K562 (cell line): ENCODE measurements around the gene SGIP1. TPM values are rescaled to one million over a fixed set of nuclear protein-coding genes. Genes with fewer than 3 reads are reported as not detected.

Experiments used
- ATAC-seq: fragments of 200-7000 bp; cut with Tn5 transposase; 3 replicates; pipeline ENCODE4 v1.9.1; 2020; ENCODE audit warnings: moderate library complexity
- BruUV-seq: library from RNA; stranded (reverse); fragments of 400-500 nt; replicated peaks from 2 replicates; lab custom pipeline; 2021; lab: Mats Ljungman, UMichigan
- CTCF ChIA-PET: fragments of 300-600 bp; formaldehyde crosslinking; extraction: SDS; loops from one replicate; lab custom pipeline; 2021; ENCODE audit warnings: low intra/inter-chr PET ratio; lab: Yijun Ruan, JAX
- POLR2A ChIA-PET: fragments of 300-600, 350-650 bp; sonication (Branson Sonifier 250); formaldehyde crosslinking; extraction: SDS; loops from one replicate; lab custom pipeline; 2021; ENCODE audit warnings: antibody characterized with exemption, inconsistent platforms; lab: Yijun Ruan, JAX
- DNase-seq, 4 experiments: peaks; one replicate each; pipeline versions ENCODE4 v3.0.0 to v3.0.0-alpha.2; 2011 to 2018; ENCODE audit warnings: low spot score in 3 of 4, mixed read lengths in 3 of 4; ENCODE audit errors: extremely low read depth in 1 of 4
- FAIRE-seq: peaks from 2 replicates; lab custom pipeline; 2011; peaks lifted over from hg19 to GRCh38; lab: Jason Lieb, UNC
- H2AFZ ChIP-seq: 2 replicates; pipeline ENCODE4 v1.6.0; 2011; ENCODE audit warnings: low read depth, low read length, control low read depth, inconsistent platforms
- H3K27ac ChIP-seq: fragments of 200-600 bp; 3 replicates; pipeline ENCODE4 v1.8.0; 2011; ENCODE audit warnings: low read depth, mild to moderate bottlenecking, control low read depth, inconsistent platforms, low read length, moderate library complexity, mixed read lengths; ENCODE audit errors: extremely low read depth
- H3K27me3 ChIP-seq, 2 experiments: fragments of 300-600 bp in 1 of 2; 2 replicates in 1 of 2; 3 replicates in 1 of 2; pipeline versions ENCODE4 v1.6.0 to v1.8.0; 2011; ENCODE audit warnings: inconsistent platforms in 2 of 2, low read length in 2 of 2, mild to moderate bottlenecking in 1 of 2, mixed read lengths in 1 of 2, moderate library complexity in 1 of 2; ENCODE audit not compliant: control insufficient read depth in 2 of 2, insufficient read depth in 2 of 2
- H3K36me3 ChIP-seq: fragments of 300-600 bp; 3 replicates; pipeline ENCODE4 v1.8.0; 2011; ENCODE audit warnings: mild to moderate bottlenecking, low read length, inconsistent platforms; ENCODE audit not compliant: control insufficient read depth, insufficient read depth
- H3K4me1 ChIP-seq, 2 experiments: fragments of 200-600 bp in 1 of 2; replicated peaks in 1 of 2; 2 replicates in 1 of 2; 3 replicates in 1 of 2; pipeline versions ENCODE4 v1.5.1 to v1.8.0; 2011; ENCODE audit warnings: inconsistent platforms in 2 of 2, low read length in 2 of 2, mild to moderate bottlenecking in 1 of 2, mixed read lengths in 1 of 2, moderate library complexity in 1 of 2; ENCODE audit not compliant: control insufficient read depth in 2 of 2, insufficient read depth in 2 of 2
- H3K4me2 ChIP-seq: 2 replicates; pipeline ENCODE4 v1.6.1; 2011; ENCODE audit warnings: low read length, control low read depth, inconsistent platforms, mixed read lengths; ENCODE audit not compliant: insufficient read depth
- H3K4me3 ChIP-seq: fragments of 200-600 bp; sonication (generic), shearing (Covaris generic); 2 replicates; pipeline ENCODE4 v1.5.1; 2016; ENCODE audit warnings: control low read depth, inconsistent platforms
- H3K79me2 ChIP-seq: fragments of 200-600 bp; 3 replicates; pipeline ENCODE4 v1.8.0; 2011; ENCODE audit warnings: low read length, inconsistent platforms; ENCODE audit not compliant: control insufficient read depth, insufficient read depth
- H3K9ac ChIP-seq, 2 experiments: 2 replicates each; pipeline versions ENCODE4 v1.6.0 to v1.6.1; 2011; ENCODE audit warnings: low read depth in 2 of 2, low read length in 2 of 2, control low read depth in 1 of 2, inconsistent platforms in 1 of 2, mild to moderate bottlenecking in 1 of 2, mixed read lengths in 1 of 2; ENCODE audit not compliant: insufficient read depth in 1 of 2
- H3K9me1 ChIP-seq: one replicate; pipeline ENCODE4 v1.6.0; 2011; ENCODE audit warnings: inconsistent platforms, mild to moderate bottlenecking, low read length, moderate library complexity; ENCODE audit not compliant: control insufficient read depth, insufficient read depth
- H3K9me3 ChIP-seq: replicated peaks from 2 replicates; pipeline ENCODE4 v1.5.1; 2011; ENCODE audit warnings: low read depth, low read length, inconsistent platforms; ENCODE audit not compliant: control insufficient read depth, insufficient read depth
- H4K20me1 ChIP-seq: replicated peaks from 2 replicates; pipeline ENCODE4 v1.6.1; 2011; ENCODE audit warnings: low read length, inconsistent platforms, mixed read lengths; ENCODE audit not compliant: control insufficient read depth, insufficient read depth
- ARID2 ChIP-seq: fragments of 450-650 bp; IDR thresholded peaks from 2 replicates; pipeline ENCODE4 v1.6.1; 2017; ENCODE audit warnings: antibody characterized with exemption, mild to moderate bottlenecking
- ARID3A ChIP-seq: IDR thresholded peaks from 2 replicates; pipeline ENCODE4 v1.6.1; 2012; ENCODE audit warnings: low read depth, low read length, improper control_type of control experiment, borderline replicate concordance
- BRCA1 ChIP-seq, 2 experiments: fragments of 450-650 bp in 1 of 2; sonication (generic) in 1 of 2; formaldehyde crosslinking in 1 of 2; IDR thresholded peaks; 2 replicates each; pipeline versions ENCODE4 v1.5.0 to v1.6.1; 2017 to 2020; ENCODE audit warnings: mild to moderate bottlenecking in 1 of 2, missing genetic modification reagents in 1 of 2
- CBX5 ChIP-seq: IDR thresholded peaks from 2 replicates; pipeline ENCODE4 v1.6.1; 2014; ENCODE audit warnings: low read depth, borderline replicate concordance
- CREBBP ChIP-seq: IDR thresholded peaks from one replicate; pipeline ENCODE4 v1.6.1; 2012; ENCODE audit warnings: low read depth, mild to moderate bottlenecking, control low read depth, inconsistent platforms, low read length
- DACH1 ChIP-seq: fragments of 450-650 bp; IDR thresholded peaks from 2 replicates; pipeline ENCODE4 v1.6.1; 2018; ENCODE audit not compliant: partially characterized antibody
- ESRRA ChIP-seq: fragments of 450-650 bp; IDR thresholded peaks from 2 replicates; pipeline ENCODE4 v1.6.1; 2014; ENCODE audit warnings: low read depth, mild to moderate bottlenecking, moderate library complexity, borderline replicate concordance
- GATAD2B ChIP-seq: fragments of 450-650 bp; IDR thresholded peaks from 2 replicates; pipeline ENCODE4 v1.6.1; 2017; ENCODE audit warnings: mild to moderate bottlenecking, borderline replicate concordance
- HNRNPUL1 ChIP-seq: fragments of 200-400 bp; formaldehyde crosslinking; IDR thresholded peaks from 2 replicates; pipeline ENCODE4 v1.6.1; 2017; ENCODE audit warnings: low read length
- NCOA1 ChIP-seq: fragments of 450-650 bp; IDR thresholded peaks from 2 replicates; pipeline ENCODE4 v1.6.1; 2016; ENCODE audit warnings: low read depth
- PHF20 ChIP-seq: fragments of 450-650 bp; IDR thresholded peaks from 2 replicates; pipeline ENCODE4 v1.6.1; 2018; ENCODE audit not compliant: partially characterized antibody
- POLR2AphosphoS2 ChIP-seq: IDR thresholded peaks from 2 replicates; pipeline ENCODE4 v1.6.1; 2012; ENCODE audit warnings: low read length, improper control_type of control experiment
- PPARD ChIP-seq: fragments of 250-450 bp; sonication (Bioruptor Pico); IDR thresholded peaks from 2 replicates; pipeline ENCODE4 v1.8.0; 2022; ENCODE audit warnings: inconsistent platforms, mild to moderate bottlenecking, moderate library complexity
- PYGO2 ChIP-seq: fragments of 450-650 bp; IDR thresholded peaks from 2 replicates; pipeline ENCODE4 v1.6.1; 2016; ENCODE audit warnings: mild to moderate bottlenecking, missing genetic modification characterization, moderate library complexity, missing compliant biosample characterization
- RAD51 ChIP-seq: fragments of 450-650 bp; IDR thresholded peaks from 2 replicates; pipeline ENCODE4 v1.7.1; 2016; ENCODE audit warnings: low read depth, mild to moderate bottlenecking, borderline replicate concordance
- RB1 ChIP-seq: fragments of 450-650 bp; IDR thresholded peaks from 2 replicates; pipeline ENCODE4 v1.6.1; 2017; ENCODE audit warnings: low read depth, mild to moderate bottlenecking
- WGBS: fragments of 100-300 bp; shearing (Covaris generic); methylation state at CpG from one replicate; pipeline ENCODE4 v1.1.6; 2016; ENCODE audit warnings: low coverage, mixed read lengths; ENCODE audit not compliant: insufficient coverage; ENCODE audit errors: missing lambda C conversion rate; 5-methylcytosine and 5-hydroxymethylcytosine counted together
- in situ Hi-C: fragments of 300-500 bp; cut with MboI; formaldehyde crosslinking; loops from 4 replicates; pipeline ENCODE4 v1.15.0; 2018; ENCODE audit warnings: inconsistent platforms, mixed read lengths
- intact Hi-C: fragments of 100-400 bp; cut with micrococcal nuclease; formaldehyde crosslinking; loops from 2 replicates; pipeline ENCODE4 v1.14.2; 2022
- polyA plus RNA-seq, 8 experiments: library from polyadenylated mRNA; depleted of rRNA in 4 of 8; stranded (reverse) in 5 of 8; unstranded in 3 of 8; fragments of >200 nt; fragmentation: Nextera tagmentation in 2 of 8; fragmentation: Illumina TruSeq in 1 of 8; extraction: Ambion mirVana in 2 of 8; extraction: Trizol in 1 of 8; gene quantifications; 2 replicates each; pipeline versions ENCODE4 v1.2.1 to v1.2.3, GENCODE V29; 2011 to 2014; ENCODE audit warnings: inconsistent platforms in 1 of 8, missing spikeins in 1 of 8
- total RNA-seq, 7 experiments: library from RNA; depleted of rRNA in 6 of 7; stranded (reverse); fragments of >200 nt in 6 of 7; fragmentation: Illumina TruSeq in 2 of 7; extraction: Trizol in 2 of 7; gene quantifications; 2 replicates each; pipeline versions ENCODE4 v1.2.1 to v1.2.3, GENCODE V29; 2011 to 2021; ENCODE audit warnings: low replicate concordance in 1 of 7
- TF ChIP-seq, protein P1 (sequence below): fragments of 450-650 bp; formaldehyde crosslinking; IDR thresholded peaks from 2 replicates; pipeline ENCODE4 v1.4.0; 2020; ENCODE audit warnings: mild to moderate bottlenecking, mixed read lengths
- TF ChIP-seq, protein P2 (sequence below): sonication (generic); IDR thresholded peaks from 2 replicates; pipeline ENCODE4 v1.6.1; 2016

SGIP1 gene
- total and polyA plus RNA-seq, 9 of the 15 experiments (the other 6 are each of a cell fraction or from before 2014, with no cell fraction given): 0.07 to 0.35 TPM; not detected in 7

DNA sequence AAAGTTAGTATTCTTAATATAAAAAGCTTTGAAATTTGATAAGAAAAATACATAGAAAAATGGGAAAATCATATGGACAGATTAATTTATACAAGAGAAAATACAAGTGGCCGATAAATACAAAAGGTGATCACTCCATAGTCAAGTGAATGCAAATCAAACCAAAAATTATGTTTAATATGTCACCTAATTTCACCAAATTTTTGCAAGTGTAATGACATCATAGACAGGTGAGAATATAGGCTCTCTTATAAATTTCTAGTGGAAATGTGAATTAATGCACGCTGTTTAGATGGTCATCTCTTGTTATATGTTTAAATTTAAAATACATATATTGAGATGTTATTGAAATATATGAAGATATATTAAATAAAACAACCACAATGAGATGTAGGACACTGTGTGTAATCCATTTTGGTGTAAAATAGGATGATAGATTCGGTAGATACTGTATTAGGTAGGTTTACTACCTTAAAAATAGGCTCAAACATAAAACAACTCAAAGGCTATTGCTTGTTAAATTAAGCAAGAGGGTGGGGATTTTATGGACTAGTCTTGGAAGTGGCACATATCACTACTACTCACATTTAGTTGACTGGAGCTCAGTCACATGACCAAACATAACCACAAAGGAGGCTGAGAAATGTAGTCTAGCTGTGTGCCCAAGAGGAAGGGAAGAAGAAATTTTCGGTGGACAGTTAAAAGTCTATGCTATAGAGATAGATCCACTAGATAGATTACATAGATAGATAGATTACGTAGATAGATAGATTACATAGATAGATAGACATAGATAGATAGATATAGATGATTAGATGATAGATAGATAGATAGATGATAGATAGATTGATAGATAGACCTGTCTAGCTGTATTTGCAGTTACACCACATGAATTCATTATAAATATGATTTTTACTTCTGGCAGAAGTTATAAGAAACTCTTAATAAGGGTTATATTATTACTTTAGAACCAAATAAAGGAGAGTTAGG, 258.0 kb downstream of the SGIP1 start:
- Histone ChIP-seq H3K4me1 (no peaks in the 10 kb centered on the region), H4K20me1 (no peaks in the 10 kb centered on the region), H3K4me2 (no peak overlapping the region), H3K4me3 (no peak overlapping the region), H3K27ac (no peak overlapping the region), H3K27me3 (no peaks in the 10 kb centered on the region), H2AFZ (no peak overlapping the region), H3K79me2 (no peaks in the 10 kb centered on the region), H3K36me3 (no peaks in the 10 kb centered on the region), H3K9me1 (no peaks in the 10 kb centered on the region), H3K9ac (no peak overlapping the region), H3K9me3 (no peaks in the 10 kb centered on the region)
- intact Hi-C loops (no loop called here), in situ Hi-C loops (no loop called here)
- 7% methylated on average over 5 of the region's 5 CpGs for WGBS
- CTCF ChIA-PET: no interaction called here
- POLR2A ChIA-PET: no interaction called here
- ATAC-seq (0 out of 3 replicates have a peak, but pooled peaks have one; percentile 20), DNase-seq (no peak), FAIRE-seq (no peak)
- no TSS peak for BruUV-seq
- TF ChIP-seq PPARD (CRISPR knock-in tag) (no peak), DACH1 (peak; percentile 81), NCOA1 (no peak), RAD51 (peak; percentile 54), CBX5 (no peak), BRCA1 (IDR thresholded peaks at IDR 0.05) (no peak), BRCA1 (CRISPR knock-in tag; IDR thresholded peaks at IDR 0.05) (no peak), ARID2 (no peak), HNRNPUL1 (no peak), PHF20 (no peak), PYGO2 (tag) (no peak), ESRRA (no peak), ARID3A (no peak), CREBBP (no peak), POLR2AphosphoS2 (no peak), GATAD2B (peak; percentile 64; the same call in 1 of the 2 replicates), RB1 (no peak)
- TF ChIP-seq, protein P1, sequence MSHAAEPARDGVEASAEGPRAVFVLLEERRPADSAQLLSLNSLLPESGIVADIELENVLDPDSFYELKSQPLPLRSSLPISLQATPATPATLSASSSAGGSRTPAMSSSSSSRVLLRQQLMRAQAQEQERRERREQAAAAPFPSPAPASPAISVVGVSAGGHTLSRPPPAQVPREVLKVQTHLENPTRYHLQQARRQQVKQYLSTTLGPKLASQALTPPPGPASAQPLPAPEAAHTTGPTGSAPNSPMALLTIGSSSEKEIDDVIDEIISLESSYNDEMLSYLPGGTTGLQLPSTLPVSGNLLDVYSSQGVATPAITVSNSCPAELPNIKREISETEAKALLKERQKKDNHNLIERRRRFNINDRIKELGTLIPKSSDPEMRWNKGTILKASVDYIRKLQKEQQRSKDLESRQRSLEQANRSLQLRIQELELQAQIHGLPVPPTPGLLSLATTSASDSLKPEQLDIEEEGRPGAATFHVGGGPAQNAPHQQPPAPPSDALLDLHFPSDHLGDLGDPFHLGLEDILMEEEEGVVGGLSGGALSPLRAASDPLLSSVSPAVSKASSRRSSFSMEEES (CRISPR knock-in tag): peak; percentile 95
- TF ChIP-seq, protein P2, sequence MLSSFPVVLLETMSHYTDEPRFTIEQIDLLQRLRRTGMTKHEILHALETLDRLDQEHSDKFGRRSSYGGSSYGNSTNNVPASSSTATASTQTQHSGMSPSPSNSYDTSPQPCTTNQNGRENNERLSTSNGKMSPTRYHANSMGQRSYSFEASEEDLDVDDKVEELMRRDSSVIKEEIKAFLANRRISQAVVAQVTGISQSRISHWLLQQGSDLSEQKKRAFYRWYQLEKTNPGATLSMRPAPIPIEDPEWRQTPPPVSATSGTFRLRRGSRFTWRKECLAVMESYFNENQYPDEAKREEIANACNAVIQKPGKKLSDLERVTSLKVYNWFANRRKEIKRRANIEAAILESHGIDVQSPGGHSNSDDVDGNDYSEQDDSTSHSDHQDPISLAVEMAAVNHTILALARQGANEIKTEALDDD: 0 out of 2 replicates have a peak, but pooled peaks have one; percentile 22
